PC-9 (cell line): ENCODE data around the gene HSPA14.

ENCODE experiments used
- CTCF ChIP-seq: fragments of 200-600 bp; sonication (generic); conservative IDR thresholded peaks from 2 replicates; pipeline ENCODE4 v1.6.1; 2017; ENCODE audit warnings: mixed run types, antibody characterized with exemption, mild to moderate bottlenecking, moderate library complexity
- EZH2 ChIP-seq: fragments of 200-600 bp; sonication (generic); IDR thresholded peaks from 2 replicates; pipeline ENCODE4 v1.8.0; 2017; ENCODE audit warnings: antibody characterized with exemption, low read depth

GRCh38 chr10:14860791-14861190, 22.7 kb downstream of the HSPA14 start:
- no peak for TF ChIP-seq CTCF
- no peak for TF ChIP-seq EZH2
